Cardiac muscle cell (in vitro differentiated cells and primary cell): ENCODE results near the gene EFCAB11. TPM values are rescaled to one million over a fixed set of nuclear protein-coding genes. Genes with fewer than 3 reads are reported as not detected.

ENCODE experiments used
- DNase-seq, 2 donors: peaks; one replicate each; pipeline versions ENCODE4 v3.0.0 to v3.0.0-alpha.2; 2010 to 2017; ENCODE audit warnings: low read depth in 1 of 2, low spot score in 1 of 2
- H3K27ac ChIP-seq: fragments of 200-600 bp; sonication (generic); 2 replicates; pipeline ENCODE4 v1.5.1; 2016
- H3K27me3 ChIP-seq: fragments of 200-600 bp; sonication (generic); 2 replicates; pipeline ENCODE4 v1.6.0; 2016; ENCODE audit warnings: control low read depth
- H3K36me3 ChIP-seq: fragments of 200-600 bp; sonication (generic); 2 replicates; pipeline ENCODE4 v1.5.1; 2016; ENCODE audit warnings: control low read depth
- H3K4me1 ChIP-seq: fragments of 200-600 bp; sonication (generic); 2 replicates; pipeline ENCODE4 v1.8.1; 2017; ENCODE audit warnings: low read depth, mild to moderate bottlenecking, mixed run types
- H3K4me3 ChIP-seq: fragments of 200-600 bp; sonication (generic); 2 replicates; pipeline ENCODE4 v1.5.1; 2016; ENCODE audit warnings: mild to moderate bottlenecking
- H3K9me3 ChIP-seq: fragments of 200-600 bp; sonication (generic); 2 replicates; pipeline ENCODE4 v1.5.1; 2017; ENCODE audit warnings: low read depth, mild to moderate bottlenecking, control low read depth
- CTCF ChIP-seq: IDR thresholded peaks from 2 replicates; pipeline ENCODE4 v1.5.1; 2012; ENCODE audit warnings: low read depth, mild to moderate bottlenecking, low read length
- polyA plus RNA-seq: library from polyadenylated mRNA; unstranded; fragments of >200 nt; fragmentation: Nextera tagmentation; extraction: Ambion mirVana; gene quantifications from 2 replicates; pipeline ENCODE4 v1.2.1, GENCODE V29; 2016
- total RNA-seq: library from RNA; depleted of rRNA; stranded (reverse); fragments of >200 nt; gene quantifications from 2 replicates; pipeline ENCODE4 v1.2.3, GENCODE V29; 2016

Gene EFCAB11
- total and polyA plus RNA-seq, 2 experiments from 2014 or later, result 12.3 to 20.3 TPM

GRCh38 chr14:89855961-89856656 is 98.4 kb downstream of the EFCAB11 start:
- Histone ChIP-seq H3K27me3 (no peaks in the 10 kb centered on the region), H3K4me1 (no peaks in the 10 kb centered on the region), H3K36me3 (no peaks in the 10 kb centered on the region), H3K27ac (no peak overlapping the region), H3K4me3 (no peak overlapping the region), H3K9me3 (no peaks in the 10 kb centered on the region)
- no peak for TF ChIP-seq CTCF
- DNase-seq, result peak in 1 of 2 donors; percentile 86

GRCh38 chr14:89853936-89854693 is 100.4 kb downstream of the EFCAB11 start:
- DNase-seq, result peak in 1 of 2 donors; percentile 65

GRCh38 chr14:89851106-89851505 is 103.4 kb downstream of the EFCAB11 start:
- DNase-seq, result peak in 1 of 2 donors; percentile 50
- H3K27ac ChIP-seq, result no peak overlapping the region
- H3K4me1 ChIP-seq, result no peaks in the 10 kb centered on the region
- H3K9me3 ChIP-seq, result no peaks in the 10 kb centered on the region
- H3K27me3 ChIP-seq, result no peaks in the 10 kb centered on the region
- TF ChIP-seq CTCF, result no peak
- no peak overlapping the region for H3K4me3 ChIP-seq
- H3K36me3 ChIP-seq, result no peaks in the 10 kb centered on the region

More at GRCh38 chr14:89853936-89854693, 100.4 kb downstream of the EFCAB11 start:
- Histone ChIP-seq H3K36me3 (no peaks in the 10 kb centered on the region), H3K9me3 (no peaks in the 10 kb centered on the region), H3K4me1 (no peaks in the 10 kb centered on the region), H3K4me3 (no peak overlapping the region), H3K27me3 (no peaks in the 10 kb centered on the region), H3K27ac (no peak overlapping the region)
- TF ChIP-seq CTCF, result no peak

- Histone ChIP-seq H3K9me3 (no peaks in the 10 kb centered on the region), H3K4me3 (no peak overlapping the region), H3K27ac (no peak overlapping the region), H3K36me3 (no peaks in the 10 kb centered on the region), H3K4me1 (no peaks in the 10 kb centered on the region), H3K27me3 (no peaks in the 10 kb centered on the region)
- peak in 1 of 2 donors; percentile 49 for DNase-seq
- TF ChIP-seq CTCF, result no peak
These were observed 104.6 kb downstream of the EFCAB11 start for GRCh38 chr14:89849931-89850330.

- DNase-seq, result peak in 1 of 2 donors; percentile 28
These were observed 106.4 kb downstream of the EFCAB11 start for GRCh38 chr14:89848165-89848564.

More at GRCh38 chr14:89848165-89848564, 106.4 kb downstream of the EFCAB11 start:
- H3K27me3 ChIP-seq, result no peaks in the 10 kb centered on the region
- no peaks in the 10 kb centered on the region for H3K36me3 ChIP-seq
- H3K9me3 ChIP-seq, result no peaks in the 10 kb centered on the region
- H3K27ac ChIP-seq, result no peak overlapping the region
- no peak overlapping the region for H3K4me3 ChIP-seq
- TF ChIP-seq CTCF, result peak; percentile 48
- H3K4me1 ChIP-seq, result no peaks in the 10 kb centered on the region
